CD4-positive, alpha-beta T cell (primary cell): ENCODE results near the gene VCAN. TPM values are rescaled to one million over a fixed set of nuclear protein-coding genes. Genes with fewer than 3 reads are reported as not detected.

ENCODE experiments used
- ATAC-seq: fragments of 200-7000 bp; cut with Tn5 transposase; one replicate; pipeline ENCODE4 v1.10.0; 2022; ENCODE audit warnings: mild to moderate bottlenecking; ENCODE audit not compliant: poor library complexity
- CTCF ChIA-PET: fragments of 350-600 bp; sonication (Branson Sonifier 250); formaldehyde crosslinking; loops from one replicate; lab custom pipeline; 2021; ENCODE audit warnings: antibody characterized with exemption, inconsistent platforms; lab: Charles Lee
- POLR2A ChIA-PET: fragments of 350-600 bp; sonication (Branson Sonifier 250); formaldehyde crosslinking; loops from one replicate; lab custom pipeline; 2021; ENCODE audit warnings: antibody characterized with exemption, inconsistent platforms; lab: Charles Lee
- DNase-seq, 14 experiments: peaks; one replicate each; pipeline ENCODE4 v3.0.0-alpha.2; 2013 to 2020; ENCODE audit warnings: mixed read lengths in 2 of 14
- H3K27ac ChIP-seq, 2 donors: one replicate each; pipeline versions ENCODE4 v1.5.1 to v1.7.0; 2013; ENCODE audit warnings: low read length in 2 of 2, low read depth in 1 of 2, mild to moderate bottlenecking in 1 of 2
- H3K27me3 ChIP-seq, 2 experiments: 1 replicate in 1 of 2; 2 replicates in 1 of 2; pipeline versions ENCODE4 v1.6.1 to v1.7.0; 2013; ENCODE audit warnings: low read length in 2 of 2, control low read depth in 1 of 2, mild to moderate bottlenecking in 1 of 2, moderate library complexity in 1 of 2; ENCODE audit not compliant: insufficient read depth in 2 of 2, control insufficient read depth in 1 of 2
- H3K36me3 ChIP-seq: one replicate; pipeline ENCODE4 v1.6.1; 2013; ENCODE audit warnings: low read length, control low read depth; ENCODE audit not compliant: insufficient read depth
- H3K4me1 ChIP-seq: one replicate; pipeline ENCODE4 v1.6.1; 2013; ENCODE audit warnings: low read length, control low read depth; ENCODE audit not compliant: insufficient read depth
- H3K4me3 ChIP-seq: one replicate; pipeline ENCODE4 v1.5.1; 2013; ENCODE audit warnings: mild to moderate bottlenecking, low read length, moderate library complexity
- H3K9me3 ChIP-seq, 2 experiments: 1 replicate in 1 of 2; 2 replicates in 1 of 2; pipeline versions ENCODE4 v1.6.1 to v1.7.0; 2013; ENCODE audit warnings: low read length in 2 of 2, mild to moderate bottlenecking in 2 of 2, control low read depth in 1 of 2, moderate library complexity in 1 of 2; ENCODE audit not compliant: control insufficient read depth in 1 of 2, insufficient read depth in 1 of 2
- H3K27ac Mint-ChIP-seq: one replicate; pipeline ENCODE4 v1.8.0; 2020; ENCODE audit warnings: mixed read lengths
- H3K27me3 Mint-ChIP-seq: one replicate; pipeline ENCODE4 v1.8.0; 2021; ENCODE audit warnings: mixed read lengths
- H3K36me3 Mint-ChIP-seq: one replicate; pipeline ENCODE4 v1.8.0; 2021; ENCODE audit warnings: low read depth, mixed read lengths
- H3K4me1 Mint-ChIP-seq: one replicate; pipeline ENCODE4 v1.8.0; 2021; ENCODE audit warnings: low read depth, mixed read lengths
- H3K4me3 Mint-ChIP-seq: one replicate; pipeline ENCODE4 v1.8.0; 2020; ENCODE audit warnings: mild to moderate bottlenecking, mixed read lengths
- H3K9me3 Mint-ChIP-seq: one replicate; pipeline ENCODE4 v1.8.0; 2020; ENCODE audit warnings: mixed read lengths
- intact Hi-C, 2 experiments: fragments of 100-400 bp; cut with DNase I in 1 of 2; cut with micrococcal nuclease in 1 of 2; formaldehyde crosslinking; loops; one replicate each; pipeline versions ENCODE4 v1.15.1 to v1.9.0; 2023 to 2025; cut with DNase I, micrococcal nuclease
- total RNA-seq, 174 experiments: library from RNA in 2 of 174; stranded (reverse) in 2 of 174; gene quantifications; one replicate each; pipeline ENCODE4 v1.2.3 and lab custom pipeline; 2021 to 2026
- TF ChIP-seq, protein P1 (sequence below): fragments of 200-600 bp; IDR thresholded peaks from one replicate; pipeline ENCODE4 v1.8.0; 2022; ENCODE audit warnings: antibody characterized with exemption, mild to moderate bottlenecking

VCAN gene
- total RNA-seq, 2 experiments from 2014 or later = 6.4 to 7.1 TPM

GRCh38 chr5:83572271-83572670, 100.7 kb downstream of the VCAN start:
- Histone ChIP-seq H3K27me3 (no peaks in the 10 kb centered on the region), H3K4me3 (no peak overlapping the region), H3K27ac (no peak overlapping the region), H3K36me3 (no peaks in the 10 kb centered on the region), H3K9me3 (no peaks in the 10 kb centered on the region), H3K4me1 (no peaks in the 10 kb centered on the region)
- POLR2A ChIA-PET = no interaction called here
- H3K4me3 Mint-ChIP-seq = no peak overlapping the region
- H3K9me3 Mint-ChIP-seq = peaks cover under 1% of the 10 kb centered on the region
- no peak overlapping the region for H3K27ac Mint-ChIP-seq
- intact Hi-C loops = no loop called here
- ATAC-seq (no peak), DNase-seq (no peak)
- H3K4me1 Mint-ChIP-seq = no peaks in the 10 kb centered on the region
- TF ChIP-seq, protein P1, sequence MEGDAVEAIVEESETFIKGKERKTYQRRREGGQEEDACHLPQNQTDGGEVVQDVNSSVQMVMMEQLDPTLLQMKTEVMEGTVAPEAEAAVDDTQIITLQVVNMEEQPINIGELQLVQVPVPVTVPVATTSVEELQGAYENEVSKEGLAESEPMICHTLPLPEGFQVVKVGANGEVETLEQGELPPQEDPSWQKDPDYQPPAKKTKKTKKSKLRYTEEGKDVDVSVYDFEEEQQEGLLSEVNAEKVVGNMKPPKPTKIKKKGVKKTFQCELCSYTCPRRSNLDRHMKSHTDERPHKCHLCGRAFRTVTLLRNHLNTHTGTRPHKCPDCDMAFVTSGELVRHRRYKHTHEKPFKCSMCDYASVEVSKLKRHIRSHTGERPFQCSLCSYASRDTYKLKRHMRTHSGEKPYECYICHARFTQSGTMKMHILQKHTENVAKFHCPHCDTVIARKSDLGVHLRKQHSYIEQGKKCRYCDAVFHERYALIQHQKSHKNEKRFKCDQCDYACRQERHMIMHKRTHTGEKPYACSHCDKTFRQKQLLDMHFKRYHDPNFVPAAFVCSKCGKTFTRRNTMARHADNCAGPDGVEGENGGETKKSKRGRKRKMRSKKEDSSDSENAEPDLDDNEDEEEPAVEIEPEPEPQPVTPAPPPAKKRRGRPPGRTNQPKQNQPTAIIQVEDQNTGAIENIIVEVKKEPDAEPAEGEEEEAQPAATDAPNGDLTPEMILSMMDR = no peak
- peaks cover 6% of the 10 kb centered on the region for H3K27me3 Mint-ChIP-seq
- H3K36me3 Mint-ChIP-seq = no peaks in the 10 kb centered on the region
- CTCF ChIA-PET = no interaction called here

GRCh38 chr5:83576341-83576740, 104.8 kb downstream of the VCAN start:
- Histone ChIP-seq H3K4me1 (no peaks in the 10 kb centered on the region), H3K9me3 (no peaks in the 10 kb centered on the region), H3K27ac (no peak overlapping the region), H3K4me3 (no peak overlapping the region), H3K36me3 (no peaks in the 10 kb centered on the region), H3K27me3 (no peaks in the 10 kb centered on the region)
- intact Hi-C loops = no loop called here
- ATAC-seq (no peak), DNase-seq (no peak)
- Mint-ChIP-seq H3K4me1 (no peaks in the 10 kb centered on the region), H3K4me3 (no peak overlapping the region), H3K9me3 (peaks cover 3% of the 10 kb centered on the region), H3K27me3 (no peaks in the 10 kb centered on the region), H3K27ac (no peak overlapping the region), H3K36me3 (no peaks in the 10 kb centered on the region)
- ChIA-PET CTCF (no interaction called here), POLR2A (no interaction called here)
- TF ChIP-seq, protein P1 = no peak

DNA sequence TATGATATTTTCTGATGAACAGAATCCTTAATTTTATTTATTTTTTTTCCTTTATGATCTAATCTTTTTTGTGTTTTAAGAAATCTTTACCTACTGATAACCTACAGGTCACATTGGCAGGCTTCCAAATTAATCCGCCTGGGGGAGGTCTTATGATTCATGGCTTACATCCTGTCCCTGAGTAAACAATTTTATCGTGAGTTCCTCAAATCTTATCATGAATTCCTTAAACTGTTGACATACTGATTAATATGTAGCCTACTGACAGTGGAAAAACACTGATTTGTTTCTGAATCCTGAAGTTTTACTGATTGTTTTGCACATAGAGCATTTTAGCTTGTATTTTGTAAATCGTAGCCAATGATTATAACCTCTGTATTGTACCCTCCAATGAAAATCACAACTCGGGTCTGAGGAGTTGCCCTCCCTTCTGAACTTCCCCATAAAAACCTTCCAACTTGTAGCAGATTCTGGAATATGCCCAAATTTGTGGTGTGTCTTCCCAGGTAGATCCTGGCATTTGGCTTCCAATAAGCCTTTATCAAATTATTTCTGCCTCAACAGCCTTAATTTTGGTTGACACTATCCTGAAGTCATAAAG, 105.6 kb downstream of the VCAN start:
- Mint-ChIP-seq H3K27ac (no peak overlapping the region), H3K9me3 (peaks cover 3% of the 10 kb centered on the region), H3K4me3 (no peak overlapping the region), H3K27me3 (no peaks in the 10 kb centered on the region), H3K4me1 (no peaks in the 10 kb centered on the region), H3K36me3 (no peaks in the 10 kb centered on the region)
- intact Hi-C loops = no loop called here
- ATAC-seq = no peak
- Histone ChIP-seq H3K4me3 (no peak overlapping the region), H3K9me3 (no peaks in the 10 kb centered on the region), H3K4me1 (no peaks in the 10 kb centered on the region), H3K27me3 (no peaks in the 10 kb centered on the region), H3K27ac (no peak overlapping the region), H3K36me3 (no peaks in the 10 kb centered on the region)
- CTCF ChIA-PET = no interaction called here
- TF ChIP-seq, protein P1 = no peak
- DNase-seq = no peak
- POLR2A ChIA-PET = no interaction called here
